Iris pigment epithelial cell (primary cell): ENCODE measurements around the gene ZSCAN18.
"Not testable (repeated sequence)": the region's sequence is repeated elsewhere in the genome, so short reads cannot be mapped to it uniquely, and the experiment has no call there.

Source experiments
- DNase-seq: peaks from one replicate; pipeline ENCODE4 v3.0.0-alpha.2; 2011; ENCODE audit warnings: low read depth

ZSCAN18 gene

GRCh38 chr19:58097781-58098681 is at the start of gene ZSCAN18:
Gene ZSCAN18 (minus strand): TSS chr19:58098231. CDS start chr19:58090267, 7,964 bp downstream.
- DNase-seq, result peak; percentile 92

GRCh38 chr19:58147475-58147874 is 49.4 kb upstream of the ZSCAN18 start:
- not testable (repeated sequence) for DNase-seq

GRCh38 chr19:58145849-58146248 is 47.8 kb upstream of the ZSCAN18 start:
- DNase-seq, result no peak

GRCh38 chr19:58134244-58134643 is 36.2 kb upstream of the ZSCAN18 start:
- no peak for DNase-seq

- DNase-seq, result no peak
Measured at GRCh38 chr19:58129284-58129683, 31.3 kb upstream of the ZSCAN18 start.

- DNase-seq, result no peak
Measured at GRCh38 chr19:58128041-58128685, 30.1 kb upstream of the ZSCAN18 start.

- DNase-seq, result peak; percentile 7
Measured at GRCh38 chr19:58123354-58123753, 25.3 kb upstream of the ZSCAN18 start.

GRCh38 chr19:58118979-58119733 is 21.1 kb upstream of the ZSCAN18 start:
- no peak for DNase-seq

GRCh38 chr19:58117841-58118575 is 20.0 kb upstream of the ZSCAN18 start:
- DNase-seq, result no peak

- DNase-seq, result no peak
Measured at GRCh38 chr19:58108546-58108817, 10.5 kb upstream of the ZSCAN18 start.

- no peak for DNase-seq
Measured at GRCh38 chr19:58107778-58108545, 9.9 kb upstream of the ZSCAN18 start.

- DNase-seq, result no peak
Measured at GRCh38 chr19:58098682-58098998, 609 bp upstream of the ZSCAN18 start.

GRCh38 chr19:58097349-58097748 is 682 bp downstream of the ZSCAN18 start:
- no peak for DNase-seq

GRCh38 chr19:58096884-58097283 is 1.1 kb downstream of the ZSCAN18 start:
- DNase-seq, result no peak

- no peak for DNase-seq
Measured at GRCh38 chr19:58095328-58095727, 2.7 kb downstream of the ZSCAN18 start.

- DNase-seq, result no peak
Measured at GRCh38 chr19:58093071-58093470, 5.0 kb downstream of the ZSCAN18 start.

- DNase-seq, result no peak
Measured at GRCh38 chr19:58091251-58091995, 6.6 kb downstream of the ZSCAN18 start.

GRCh38 chr19:58089846-58090245 is 8.2 kb downstream of the ZSCAN18 start:
- DNase-seq, result no peak

GRCh38 chr19:58088521-58089052 is 9.4 kb downstream of the ZSCAN18 start:
- no peak for DNase-seq
